ENCODE results near the gene RPS6KC1.

- TF ChIP-seq CTCF (conservative IDR thresholded peaks at IDR 0.05) (no peak), EZH2 (IDR thresholded peaks at IDR 0.05; ENCODE audit: low read depth) (no peak)
Measured at GRCh38 chr1:213162862-213163261, 111.8 kb downstream of the RPS6KC1 start.

Measured in PC-9 (cell line).